Type B pancreatic cell (in vitro differentiated cells): ENCODE data around the gene HOXD10. TPM values are rescaled to one million over a fixed set of nuclear protein-coding genes. Genes with fewer than 3 reads are reported as not detected.

ENCODE experiments used
- DNase-seq: peaks from one replicate; pipeline ENCODE4 v3.0.0; 2021; ENCODE audit warnings: mixed read lengths; ENCODE audit not compliant: unreplicated experiment; ENCODE audit errors: extremely low spot score
- H3K27ac Mint-ChIP-seq: 2 replicates; pipeline ENCODE4 v1.8.0; 2021; ENCODE audit warnings: mild to moderate bottlenecking, mixed read lengths
- H3K27me3 Mint-ChIP-seq: 2 replicates; pipeline ENCODE4 v1.8.0; 2021; ENCODE audit warnings: mixed read lengths
- H3K36me3 Mint-ChIP-seq: 2 replicates; pipeline ENCODE4 v1.8.0; 2021; ENCODE audit warnings: mixed read lengths
- H3K4me1 Mint-ChIP-seq: one replicate; pipeline ENCODE4 v1.8.0; 2021; ENCODE audit warnings: mixed read lengths; ENCODE audit not compliant: unreplicated experiment
- H3K4me3 Mint-ChIP-seq: 2 replicates; pipeline ENCODE4 v1.8.0; 2021; ENCODE audit warnings: mild to moderate bottlenecking, mixed read lengths
- H3K9me3 Mint-ChIP-seq: 2 replicates; pipeline ENCODE4 v1.8.0; 2021; ENCODE audit warnings: mixed read lengths
- CTCF ChIP-seq: fragments of 200-600 bp; sonication (generic); conservative IDR thresholded peaks from 2 replicates; pipeline ENCODE4 v1.5.0; 2021; ENCODE audit warnings: antibody characterized with exemption, mild to moderate bottlenecking
- total RNA-seq: library from RNA; stranded (reverse); gene quantifications from 2 replicates; pipeline ENCODE4 v1.2.1, GENCODE V29; 2021; ENCODE audit warnings: low replicate concordance

The HOXD10 gene
- total RNA-seq, 1 donor from 2014 or later, result 0.56 TPM

GRCh38 chr2:176109192-176109901 lies 7.2 kb upstream of the HOXD10 start:
- H3K4me1 Mint-ChIP-seq, result peaks cover 14% of the 10 kb centered on the region
- H3K27me3 Mint-ChIP-seq, result peaks cover 92% of the 10 kb centered on the region
- peak overlapping the region; percentile 68 for H3K4me3 Mint-ChIP-seq
- no peaks in the 10 kb centered on the region for H3K36me3 Mint-ChIP-seq
- no peaks in the 10 kb centered on the region for H3K9me3 Mint-ChIP-seq
- peak; percentile 22 for TF ChIP-seq CTCF
- DNase-seq, result peak; percentile 60
- no peak overlapping the region for H3K27ac Mint-ChIP-seq

GRCh38 chr2:176109946-176110345 lies 6.6 kb upstream of the HOXD10 start:
- H3K4me1 Mint-ChIP-seq, result peaks cover 11% of the 10 kb centered on the region
- H3K27ac Mint-ChIP-seq, result no peak overlapping the region
- TF ChIP-seq CTCF, result no peak
- DNase-seq, result no peak
- no peaks in the 10 kb centered on the region for H3K9me3 Mint-ChIP-seq
- no peaks in the 10 kb centered on the region for H3K36me3 Mint-ChIP-seq
- H3K27me3 Mint-ChIP-seq, result peaks cover 92% of the 10 kb centered on the region
- H3K4me3 Mint-ChIP-seq, result no peak overlapping the region

- Mint-ChIP-seq H3K9me3 (no peaks in the 10 kb centered on the region), H3K27ac (peak overlapping the region; percentile 81), H3K4me1 (peaks cover 9% of the 10 kb centered on the region), H3K4me3 (peak overlapping the region; percentile 56), H3K36me3 (no peaks in the 10 kb centered on the region), H3K27me3 (peaks cover 92% of the 10 kb centered on the region)
- no peak for TF ChIP-seq CTCF
- DNase-seq, result no peak
Observed at GRCh38 chr2:176110415-176111308, 5.9 kb upstream of the HOXD10 start.

- Mint-ChIP-seq H3K36me3 (no peaks in the 10 kb centered on the region), H3K4me3 (peak overlapping the region; percentile 56), H3K27me3 (peaks cover 92% of the 10 kb centered on the region), H3K27ac (peak overlapping the region; percentile 81), H3K4me1 (peaks cover 3% of the 10 kb centered on the region), H3K9me3 (no peaks in the 10 kb centered on the region)
- TF ChIP-seq CTCF, result peak; percentile 82
- peak; percentile 79 for DNase-seq
Observed at GRCh38 chr2:176111309-176111663, 5.3 kb upstream of the HOXD10 start.

GRCh38 chr2:176111846-176112374 lies 4.7 kb upstream of the HOXD10 start:
- Mint-ChIP-seq H3K9me3 (peaks cover 4% of the 10 kb centered on the region), H3K27ac (no peak overlapping the region), H3K36me3 (peaks cover 3% of the 10 kb centered on the region), H3K4me1 (no peaks in the 10 kb centered on the region), H3K27me3 (peaks cover 95% of the 10 kb centered on the region), H3K4me3 (peak overlapping the region; percentile 7)
- no peak for TF ChIP-seq CTCF
- DNase-seq, result peak; percentile 59
